Medulla oblongata (tissue), 1 donor: ENCODE data around the gene ALDH5A1.

Experiments used
- DNase-seq: peaks from one replicate; pipeline ENCODE4 v3.0.0-alpha.2; 2015; ENCODE audit errors: extremely low spot score

The ALDH5A1 gene

DNA sequence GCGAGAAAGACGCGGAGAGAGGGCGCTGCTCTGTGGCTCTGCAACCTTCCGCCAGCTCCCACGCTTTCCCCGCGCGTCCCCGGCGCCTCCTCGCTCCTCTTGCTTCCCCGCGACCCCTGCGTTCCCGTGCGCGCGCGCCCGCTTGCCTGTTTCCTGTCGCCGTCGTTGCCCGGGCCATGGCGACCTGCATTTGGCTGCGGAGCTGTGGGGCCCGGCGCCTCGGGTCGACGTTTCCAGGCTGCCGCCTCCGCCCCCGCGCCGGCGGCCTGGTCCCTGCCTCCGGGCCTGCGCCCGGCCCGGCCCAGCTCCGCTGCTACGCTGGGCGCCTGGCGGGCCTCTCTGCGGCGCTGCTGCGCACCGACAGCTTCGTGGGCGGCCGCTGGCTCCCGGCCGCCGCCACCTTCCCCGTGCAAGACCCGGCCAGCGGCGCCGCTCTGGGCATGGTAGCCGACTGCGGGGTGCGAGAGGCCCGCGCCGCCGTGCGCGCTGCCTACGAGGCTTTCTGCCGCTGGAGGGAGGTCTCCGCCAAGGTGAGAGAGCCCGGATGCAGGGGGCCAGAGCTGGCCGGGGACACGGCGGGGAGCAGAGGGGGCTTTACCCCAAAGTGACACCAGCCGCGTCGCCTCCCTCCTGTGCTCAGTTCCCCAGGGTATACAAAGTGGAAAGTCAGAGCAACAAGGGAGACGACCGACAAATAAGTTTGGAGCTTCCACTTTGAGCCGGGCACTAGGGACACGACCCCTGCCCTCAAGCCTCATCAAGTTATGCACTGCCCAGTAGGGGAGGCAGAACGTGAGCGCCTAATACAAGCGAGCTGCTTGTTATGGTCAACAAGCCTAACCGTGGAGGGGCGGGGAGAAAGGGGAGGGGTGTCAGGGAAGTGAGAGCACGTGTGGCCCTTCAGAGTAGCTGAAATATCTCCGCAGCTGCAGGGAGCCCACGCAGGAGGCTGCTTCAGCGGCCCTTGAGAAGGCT lies at the start of gene ALDH5A1:
TSS of gene ALDH5A1 (plus strand) at position 149 of the 975 bp plus-strand sequence. CDS start at position 177, 28 bp downstream.
- DNase-seq = peak; percentile 45

GRCh38 chr6:24445704-24446103 lies 49.1 kb upstream of the ALDH5A1 start:
- no peak for DNase-seq

GRCh38 chr6:24446670-24447069 lies 48.1 kb upstream of the ALDH5A1 start:
- DNase-seq = no peak

GRCh38 chr6:24448396-24448795 lies 46.4 kb upstream of the ALDH5A1 start:
- no peak for DNase-seq

GRCh38 chr6:24448828-24449525 lies 45.8 kb upstream of the ALDH5A1 start:
- DNase-seq = no peak

DNA sequence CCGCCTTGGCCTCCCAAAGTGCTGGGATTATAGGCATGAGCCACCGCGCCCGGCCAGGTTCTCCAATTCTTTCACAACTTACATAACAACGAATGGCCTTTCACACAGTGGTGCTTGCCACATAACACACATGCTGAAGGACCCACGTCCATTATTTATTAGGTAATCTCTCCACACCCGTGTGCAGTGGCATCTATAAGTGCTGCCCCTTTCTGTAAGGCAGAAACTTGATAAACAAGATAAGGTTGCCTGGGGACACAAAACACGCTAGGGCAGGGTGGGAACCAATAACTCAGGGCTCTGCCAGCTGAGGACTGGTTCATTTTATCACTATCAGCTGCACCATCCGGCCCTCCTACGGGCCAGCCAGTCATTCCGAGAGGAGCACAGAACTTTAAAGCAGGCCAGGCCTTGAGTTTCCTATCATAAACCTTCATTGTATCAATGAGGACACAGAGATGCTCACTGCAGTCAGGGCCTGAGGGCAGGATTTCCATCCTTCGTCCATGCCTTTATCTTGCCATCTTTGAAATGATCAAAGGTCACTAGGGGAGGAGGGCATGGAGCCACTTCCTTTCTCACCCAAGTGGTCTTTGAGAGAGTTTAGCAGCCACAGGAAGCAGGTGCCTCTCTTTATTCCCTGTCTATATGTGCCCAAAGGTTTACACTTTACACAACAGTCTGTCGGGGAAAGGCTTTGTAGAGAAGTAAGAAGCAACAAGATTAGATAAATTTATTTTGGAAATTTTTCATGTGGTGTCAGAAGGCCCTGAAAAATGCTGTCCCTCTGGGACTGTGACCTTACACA lies 43.0 kb upstream of the ALDH5A1 start:
- DNase-seq = no peak

DNA sequence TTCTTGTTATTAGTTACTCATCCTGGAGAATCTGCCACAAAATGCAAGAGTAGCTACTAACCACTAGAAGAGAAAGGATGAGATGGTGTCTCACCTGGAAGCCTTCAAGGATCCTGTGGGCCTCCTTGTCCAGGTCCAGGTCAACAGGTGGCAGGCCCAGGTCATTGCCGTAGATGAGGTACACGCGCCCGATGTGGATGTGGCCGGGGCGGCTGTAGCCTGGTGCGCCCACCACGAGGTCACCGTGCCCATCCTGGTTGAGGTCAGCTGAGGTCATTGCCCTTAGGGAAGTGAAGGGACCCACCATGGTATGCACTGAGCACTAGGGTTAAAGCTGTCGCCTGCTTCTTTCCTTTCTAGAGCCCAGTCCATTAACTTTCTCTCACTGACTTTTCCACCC lies 40.8 kb upstream of the ALDH5A1 start:
- DNase-seq = no peak

GRCh38 chr6:24454452-24454851 lies 40.3 kb upstream of the ALDH5A1 start:
- DNase-seq = no peak

GRCh38 chr6:24455061-24455460 lies 39.7 kb upstream of the ALDH5A1 start:
- DNase-seq = no peak

- DNase-seq = no peak
Observed at GRCh38 chr6:24458134-24458533, 36.6 kb upstream of the ALDH5A1 start.

- no peak for DNase-seq
Observed at GRCh38 chr6:24458941-24459340, 35.8 kb upstream of the ALDH5A1 start.

- no peak for DNase-seq
Observed at GRCh38 chr6:24460966-24461365, 33.8 kb upstream of the ALDH5A1 start.

DNA sequence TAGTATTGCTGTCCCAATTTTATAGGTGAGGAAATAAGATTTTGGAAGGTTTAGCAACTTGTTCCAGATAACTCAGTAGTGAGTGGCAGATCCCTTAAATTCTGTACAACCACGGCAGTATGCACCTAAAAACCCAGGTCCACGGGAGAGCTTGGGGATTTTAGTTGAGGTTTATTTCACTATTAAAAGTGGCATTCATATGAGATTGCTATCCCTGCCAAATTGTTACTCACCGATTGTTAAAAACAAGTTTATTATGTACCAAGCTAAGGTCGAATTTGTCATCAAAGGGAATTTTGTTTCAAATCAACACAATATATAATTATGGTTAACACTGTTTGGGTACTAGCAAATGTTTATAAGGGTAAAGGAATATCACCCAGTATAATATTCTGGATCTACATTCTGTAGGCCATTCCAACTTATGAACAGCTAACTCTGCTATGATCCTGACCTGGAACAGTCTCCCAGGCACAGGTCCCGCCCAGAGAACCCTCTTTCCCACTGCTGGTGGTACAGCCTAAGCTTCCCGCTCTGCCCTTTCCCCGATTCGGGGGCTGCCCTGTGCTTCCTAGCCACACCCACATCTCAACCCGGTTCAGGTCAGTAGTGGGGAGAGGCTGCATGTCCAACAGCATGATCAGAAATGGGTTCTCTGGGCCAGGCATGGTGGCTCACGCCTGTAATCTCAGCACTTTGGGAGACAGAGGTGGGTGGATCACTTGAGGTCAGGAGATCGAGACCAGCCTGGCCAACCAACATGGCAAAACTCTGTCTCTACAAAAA lies 30.3 kb upstream of the ALDH5A1 start:
- no peak for DNase-seq

GRCh38 chr6:24469811-24470210 lies 25.0 kb upstream of the ALDH5A1 start:
- DNase-seq = no peak

DNA sequence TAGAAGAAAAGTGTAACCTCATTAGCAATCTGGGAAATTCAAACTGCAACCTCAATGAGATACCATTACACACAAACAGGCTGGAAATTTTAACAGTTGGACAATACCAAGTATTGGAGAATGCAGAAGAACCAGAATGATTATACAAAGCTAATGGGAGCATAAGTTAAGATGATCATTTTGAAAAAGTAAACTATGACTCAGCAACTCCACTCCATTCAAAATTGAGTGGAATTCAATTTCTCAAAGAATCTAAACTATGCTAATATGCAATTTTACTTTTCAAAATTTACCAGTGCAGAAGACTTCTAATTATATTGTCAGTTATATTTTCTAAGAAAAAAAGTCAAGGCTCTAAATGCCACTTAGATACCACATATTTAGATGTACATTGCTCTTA lies 22.6 kb upstream of the ALDH5A1 start:
- no peak for DNase-seq

- DNase-seq = no peak
Observed at GRCh38 chr6:24476631-24477030, 18.1 kb upstream of the ALDH5A1 start.

GRCh38 chr6:24477070-24477469 lies 17.7 kb upstream of the ALDH5A1 start:
- DNase-seq = no peak

DNA sequence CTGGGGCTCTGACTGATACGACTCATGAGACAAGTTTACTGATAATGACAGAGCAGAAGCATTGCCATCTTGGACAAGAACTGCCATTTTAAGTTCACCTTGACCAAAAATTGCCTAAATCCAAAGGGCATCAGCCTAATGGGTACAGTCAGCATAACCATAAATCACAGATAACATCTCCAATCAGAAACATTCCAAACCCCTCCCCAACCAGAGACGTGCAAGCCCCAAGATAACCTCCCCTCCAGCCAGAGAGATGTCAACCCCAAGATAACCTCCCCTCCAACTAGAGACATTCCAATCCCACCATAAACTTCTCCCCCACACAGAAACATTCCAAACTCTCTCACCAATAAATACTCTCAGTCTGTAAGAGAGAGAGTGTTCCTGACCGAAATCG lies 15.9 kb upstream of the ALDH5A1 start:
- no peak for DNase-seq

DNA sequence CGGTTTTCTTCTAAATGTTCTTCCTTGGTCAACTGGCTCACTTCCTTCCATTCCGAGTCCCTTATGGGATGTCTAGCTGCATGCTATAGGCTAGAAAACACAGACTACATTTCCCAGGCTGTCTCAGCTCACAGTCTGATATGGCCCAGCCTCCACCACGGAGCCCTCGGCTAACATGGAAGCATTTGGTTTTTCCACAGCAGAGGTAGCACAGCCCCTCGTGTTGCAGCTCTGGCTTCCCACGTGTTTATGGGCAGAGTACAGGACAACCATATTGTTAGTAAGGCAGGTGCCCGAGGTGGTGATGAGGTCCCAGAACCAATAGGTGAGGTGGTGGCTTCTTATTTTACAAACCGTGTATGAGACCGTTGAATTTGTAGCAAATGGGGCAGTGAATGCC lies 14.1 kb upstream of the ALDH5A1 start:
- DNase-seq = no peak

DNA sequence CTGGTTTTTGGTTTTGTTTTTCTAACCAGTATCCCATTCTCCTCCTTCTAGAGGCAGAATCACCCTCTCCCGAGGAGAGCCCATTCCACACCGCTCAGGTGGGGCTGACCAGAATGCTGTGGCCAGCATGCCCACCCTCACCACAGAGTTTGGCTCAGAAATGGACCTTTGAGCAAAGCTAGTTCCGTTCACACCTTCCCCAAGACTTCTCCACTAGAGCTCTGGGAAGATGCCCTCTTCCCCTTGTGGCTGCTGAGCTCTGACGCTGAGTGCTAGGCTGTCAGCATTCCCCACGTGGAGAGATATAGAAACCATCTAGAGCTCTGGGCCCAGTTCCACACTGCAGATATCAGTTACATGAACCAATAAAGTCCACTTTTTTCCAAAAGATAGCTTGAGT lies 13.3 kb upstream of the ALDH5A1 start:
- DNase-seq = no peak

GRCh38 chr6:24484657-24485323 lies 10.0 kb upstream of the ALDH5A1 start:
- DNase-seq = no peak
